HepG2 (cell line): ENCODE results near the gene PCBP2. TPM values are rescaled to one million over a fixed set of nuclear protein-coding genes. Genes with fewer than 3 reads are reported as not detected.

Experiments
- ATAC-seq: fragments of 200-7000 bp; cut with Tn5 transposase; 3 replicates; pipeline ENCODE4 v1.9.1; 2020; ENCODE audit warnings: mild to moderate bottlenecking, moderate library complexity
- BruUV-seq: library from RNA; stranded (reverse); fragments of 400-500 nt; replicated peaks from 2 replicates; lab custom pipeline; 2021; lab: Mats Ljungman, UMichigan
- CTCF ChIA-PET: fragments of 300-600 bp; formaldehyde crosslinking; extraction: SDS; loops from one replicate; lab custom pipeline; 2021; ENCODE audit warnings: low total read pairs, inconsistent platforms, low intra/inter-chr PET ratio; lab: Yijun Ruan, JAX
- POLR2A ChIA-PET: fragments of 350-600 bp; sonication (Branson Sonifier 250); formaldehyde crosslinking; loops from one replicate; lab custom pipeline; 2020; ENCODE audit warnings: antibody characterized with exemption, inconsistent platforms; lab: Yijun Ruan, JAX
- DNase-seq: peaks from one replicate; pipeline ENCODE4 v3.0.0-alpha.2; 2015; ENCODE audit warnings: low spot score
- FAIRE-seq: peaks from 3 replicates; lab custom pipeline; 2011; peaks lifted over from hg19 to GRCh38; lab: Jason Lieb, UNC
- H2AFZ ChIP-seq: one replicate; pipeline ENCODE4 v1.6.1; 2011; ENCODE audit warnings: low read length, inconsistent platforms
- H3K27ac ChIP-seq: fragments of 300-600 bp; 3 replicates; pipeline ENCODE4 v1.8.0; 2011; ENCODE audit warnings: mixed run types, mild to moderate bottlenecking, mixed read lengths, low read length, inconsistent platforms; ENCODE audit not compliant: insufficient read depth; ENCODE audit errors: extremely low read length
- H3K27me3 ChIP-seq, 2 experiments: fragments of 200-600 bp in 1 of 2; 2 replicates in 1 of 2; 3 replicates in 1 of 2; pipeline versions ENCODE4 v1.6.0 to v1.8.0; 2011; ENCODE audit warnings: low read length in 2 of 2, mild to moderate bottlenecking in 2 of 2, moderate library complexity in 2 of 2, inconsistent platforms in 1 of 2; ENCODE audit not compliant: insufficient read depth in 2 of 2, control insufficient read depth in 1 of 2
- H3K36me3 ChIP-seq, 2 experiments: fragments of 200-600 bp in 1 of 2; replicated peaks in 1 of 2; 2 replicates in 1 of 2; 3 replicates in 1 of 2; pipeline versions ENCODE4 v1.5.1 to v1.8.0; 2011; ENCODE audit warnings: low read length in 2 of 2, inconsistent platforms in 1 of 2; ENCODE audit not compliant: insufficient read depth in 2 of 2, control insufficient read depth in 1 of 2
- H3K4me1 ChIP-seq: 2 replicates; pipeline ENCODE4 v1.5.1; 2012; ENCODE audit warnings: low read length, inconsistent platforms; ENCODE audit not compliant: insufficient read depth
- H3K4me2 ChIP-seq: 2 replicates; pipeline ENCODE4 v1.6.0; 2011; ENCODE audit warnings: low read depth, low read length, inconsistent platforms
- H3K4me3 ChIP-seq, 3 experiments: fragments of 200-600 bp in 1 of 3; sonication (generic), shearing (Covaris generic) in 1 of 3; replicated peaks in 1 of 3; 2 replicates each; pipeline ENCODE4 v1.5.1; 2011 to 2016; ENCODE audit warnings: low read length in 3 of 3, inconsistent platforms in 2 of 3, low read depth in 2 of 3, mild to moderate bottlenecking in 2 of 3, control low read depth in 1 of 3, mixed read lengths in 1 of 3; ENCODE audit not compliant: insufficient read depth in 1 of 3
- H3K79me2 ChIP-seq: one replicate; pipeline ENCODE4 v1.6.1; 2011; ENCODE audit warnings: low read length, inconsistent platforms; ENCODE audit not compliant: insufficient read depth
- H3K9ac ChIP-seq: 2 replicates; pipeline ENCODE4 v1.6.0; 2011; ENCODE audit warnings: mild to moderate bottlenecking, low read depth, low read length, inconsistent platforms; ENCODE audit not compliant: insufficient read depth
- H3K9me3 ChIP-seq: 2 replicates; pipeline ENCODE4 v1.5.1; 2012; ENCODE audit warnings: mild to moderate bottlenecking, low read length
- H4K20me1 ChIP-seq: 2 replicates; pipeline ENCODE4 v1.6.0; 2011; ENCODE audit warnings: inconsistent platforms, mild to moderate bottlenecking, low read length, moderate library complexity; ENCODE audit not compliant: insufficient read depth
- CEBPB ChIP-seq: IDR thresholded peaks from 2 replicates; pipeline ENCODE4 v1.6.1; 2011; ENCODE audit warnings: low read depth, low read length, improper control_type of control experiment, borderline replicate concordance
- POLR2G ChIP-seq: fragments of 200-400 bp; formaldehyde crosslinking; IDR thresholded peaks from 2 replicates; pipeline ENCODE4 v1.6.1; 2018; ENCODE audit warnings: mild to moderate bottlenecking, low read depth, low read length, moderate library complexity
- PRPF4 ChIP-seq: fragments of 200-400 bp; formaldehyde crosslinking; IDR thresholded peaks from 2 replicates; pipeline ENCODE4 v1.6.1; 2016; ENCODE audit warnings: low read length, low read depth; ENCODE audit not compliant: poor library complexity, severe bottlenecking
- ZFP36L1 ChIP-seq: sonication (generic); formaldehyde crosslinking; IDR thresholded peaks from 2 replicates; pipeline ENCODE4 v1.8.0; 2022; ENCODE audit warnings: mild to moderate bottlenecking, missing genetic modification reagents, moderate library complexity
- WGBS: methylation state at CpG from one replicate; pipeline ENCODE4 v1.1.6; 2017; ENCODE audit warnings: low lambda C conversion rate; 5-methylcytosine and 5-hydroxymethylcytosine counted together
- in situ Hi-C: cut with HindIII; loops from 2 replicates; pipeline ENCODE4 v1.10.0; 2017; ENCODE audit warnings: low pct_unique_long_range_greater_than_20kb; ENCODE audit not compliant: extremely low pct_ligation_motif_present
- intact Hi-C: fragments of 100-400 bp; cut with micrococcal nuclease; formaldehyde crosslinking; loops from one replicate; pipeline ENCODE4 v1.10.0; 2022; ENCODE audit not compliant: unreplicated experiment
- polyA plus RNA-seq, 8 experiments: library from polyadenylated mRNA; depleted of rRNA in 3 of 8; stranded (reverse) in 7 of 8; unstranded in 1 of 8; fragments of >200 nt; fragmentation: Illumina TruSeq in 4 of 8; extraction: Trizol in 4 of 8; gene quantifications; 2 replicates each; pipeline versions ENCODE4 v1.2.1 to v1.2.3, GENCODE V29; 2011 to 2016; ENCODE audit warnings: low read depth in 4 of 8, missing spikeins in 1 of 8, mixed read lengths in 1 of 8; ENCODE audit not compliant: insufficient read depth in 1 of 8
- total RNA-seq, 5 experiments: library from RNA; depleted of rRNA; stranded (reverse); fragments of >200 nt; fragmentation: Illumina TruSeq; extraction: Trizol; gene quantifications; 2 replicates each; pipeline ENCODE4 v1.2.3, GENCODE V29; 2016; ENCODE audit warnings: low read depth in 1 of 5
- TF ChIP-seq, protein P1 (sequence below): sonication (generic); formaldehyde crosslinking; IDR thresholded peaks from 2 replicates; pipeline ENCODE4 v1.4.0; 2020; ENCODE audit warnings: missing genetic modification reagents, borderline replicate concordance

The PCBP2 gene
- total and polyA plus RNA-seq, 2 of the 13 experiments (the other 11 are each of a cell fraction or from before 2014, with no cell fraction given) = 154 to 345 TPM

DNA sequence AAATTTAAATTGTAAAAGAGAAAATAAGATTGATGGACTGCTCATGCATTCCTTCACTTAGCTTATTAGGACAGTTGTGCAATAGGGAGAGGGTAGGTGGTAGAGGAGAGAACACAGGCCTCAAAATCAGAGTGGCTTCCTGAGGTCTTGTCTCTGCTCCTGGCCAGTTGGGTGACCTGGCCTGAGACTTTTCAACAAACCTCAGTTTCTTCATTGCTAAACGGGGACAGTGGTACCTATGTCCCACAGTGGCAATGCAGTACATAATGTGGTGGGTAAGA is 44.8 kb downstream of the PCBP2 start:
- peaks cover 64% of the 10 kb centered on the region for H3K4me1 ChIP-seq
- WGBS = 0% methylated on average over 1 of the region's 1 CpG
- H3K4me2 ChIP-seq = peak overlapping the region; percentile 63
- FAIRE-seq (no peak), ATAC-seq (no peak), DNase-seq (no peak)
- no peaks in the 10 kb centered on the region for H3K9me3 ChIP-seq
- ChIA-PET POLR2A (interaction anchor here (1.3 kb wide), 1 partner anchor 20 kb away, joined by 4 read pairs; no protein-coding TSS in a partner anchor), CTCF (no interaction called here)
- H3K36me3 ChIP-seq = no peaks in the 10 kb centered on the region
- H2AFZ ChIP-seq = no peak overlapping the region
- BruUV-seq = no TSS peak
- no peaks in the 10 kb centered on the region for H4K20me1 ChIP-seq
- peaks cover 3% of the 10 kb centered on the region for H3K79me2 ChIP-seq
- peak overlapping the region in 1 of 3 experiments; percentile 29; a peak in 1 of 6 replicates for H3K4me3 ChIP-seq
- intact Hi-C loops (no loop called here), in situ Hi-C loops (no loop called here)
- H3K9ac ChIP-seq = no peak overlapping the region
- no peaks in the 10 kb centered on the region; a peak in 1 of 5 replicates for H3K27me3 ChIP-seq
- TF ChIP-seq CEBPB (0 out of 2 replicates have a peak, but pooled peaks have one; percentile 24), PRPF4 (no peak)
- TF ChIP-seq, all 625 proteins: peak for 1
- no peak overlapping the region for H3K27ac ChIP-seq

DNA sequence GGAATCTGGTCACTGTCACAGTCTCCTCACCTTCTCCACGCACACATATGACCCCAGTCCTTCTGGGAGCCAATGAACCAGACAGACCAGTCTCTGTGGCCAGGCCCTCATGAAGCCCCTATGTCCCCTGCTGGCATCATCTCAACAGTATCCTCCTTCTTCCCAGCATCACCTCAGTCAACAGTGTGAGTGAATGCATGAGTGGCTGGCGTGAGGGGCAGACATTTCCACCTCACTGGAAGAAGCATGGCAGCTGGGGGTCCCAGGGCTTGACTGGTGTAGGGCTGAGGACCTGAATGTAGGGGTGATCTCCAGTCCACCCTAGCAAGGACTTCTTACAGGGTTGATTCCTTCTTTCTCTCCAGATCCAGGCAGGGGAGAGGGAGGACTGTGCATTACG is 45.6 kb downstream of the PCBP2 start:
- H3K9ac ChIP-seq = no peak overlapping the region
- CTCF ChIA-PET = no interaction called here
- intact Hi-C loops (no loop called here), in situ Hi-C loops (no loop called here)
- 40% methylated on average over 2 of the region's 3 CpGs for WGBS
- peaks cover 68% of the 10 kb centered on the region for H3K4me1 ChIP-seq
- no peak overlapping the region for H3K4me3 ChIP-seq
- peaks cover 10% of the 10 kb centered on the region for H3K79me2 ChIP-seq
- TF ChIP-seq, protein P1, sequence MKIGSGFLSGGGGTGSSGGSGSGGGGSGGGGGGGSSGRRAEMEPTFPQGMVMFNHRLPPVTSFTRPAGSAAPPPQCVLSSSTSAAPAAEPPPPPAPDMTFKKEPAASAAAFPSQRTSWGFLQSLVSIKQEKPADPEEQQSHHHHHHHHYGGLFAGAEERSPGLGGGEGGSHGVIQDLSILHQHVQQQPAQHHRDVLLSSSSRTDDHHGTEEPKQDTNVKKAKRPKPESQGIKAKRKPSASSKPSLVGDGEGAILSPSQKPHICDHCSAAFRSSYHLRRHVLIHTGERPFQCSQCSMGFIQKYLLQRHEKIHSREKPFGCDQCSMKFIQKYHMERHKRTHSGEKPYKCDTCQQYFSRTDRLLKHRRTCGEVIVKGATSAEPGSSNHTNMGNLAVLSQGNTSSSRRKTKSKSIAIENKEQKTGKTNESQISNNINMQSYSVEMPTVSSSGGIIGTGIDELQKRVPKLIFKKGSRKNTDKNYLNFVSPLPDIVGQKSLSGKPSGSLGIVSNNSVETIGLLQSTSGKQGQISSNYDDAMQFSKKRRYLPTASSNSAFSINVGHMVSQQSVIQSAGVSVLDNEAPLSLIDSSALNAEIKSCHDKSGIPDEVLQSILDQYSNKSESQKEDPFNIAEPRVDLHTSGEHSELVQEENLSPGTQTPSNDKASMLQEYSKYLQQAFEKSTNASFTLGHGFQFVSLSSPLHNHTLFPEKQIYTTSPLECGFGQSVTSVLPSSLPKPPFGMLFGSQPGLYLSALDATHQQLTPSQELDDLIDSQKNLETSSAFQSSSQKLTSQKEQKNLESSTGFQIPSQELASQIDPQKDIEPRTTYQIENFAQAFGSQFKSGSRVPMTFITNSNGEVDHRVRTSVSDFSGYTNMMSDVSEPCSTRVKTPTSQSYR (CRISPR knock-in tag) = no peak
- no peak for TF ChIP-seq ZFP36L1 (CRISPR knock-in tag)
- 0 out of 2 replicates have a peak, but pooled peaks have one; percentile 12 for TF ChIP-seq POLR2G
- H3K27ac ChIP-seq = no peak overlapping the region
- DNase-seq (no peak), ATAC-seq (no peak), FAIRE-seq (no peak)
- H3K9me3 ChIP-seq = no peaks in the 10 kb centered on the region
- H3K27me3 ChIP-seq = no peaks in the 10 kb centered on the region; a peak in 1 of 5 replicates
- POLR2A ChIA-PET = no interaction called here
- no peak overlapping the region for H3K4me2 ChIP-seq
- BruUV-seq = no TSS peak
- no peak overlapping the region for H2AFZ ChIP-seq
- no peaks in the 10 kb centered on the region for H4K20me1 ChIP-seq
- H3K36me3 ChIP-seq = no peaks in the 10 kb centered on the region
